Measurements from ENCODE around the gene TIMP3. TPM values are rescaled to one million over a fixed set of nuclear protein-coding genes. Genes with fewer than 3 reads are reported as not detected.

TIMP3 gene
- total RNA-seq, 2 donors from 2014 or later = 6.3 to 17.1 TPM

DNA sequence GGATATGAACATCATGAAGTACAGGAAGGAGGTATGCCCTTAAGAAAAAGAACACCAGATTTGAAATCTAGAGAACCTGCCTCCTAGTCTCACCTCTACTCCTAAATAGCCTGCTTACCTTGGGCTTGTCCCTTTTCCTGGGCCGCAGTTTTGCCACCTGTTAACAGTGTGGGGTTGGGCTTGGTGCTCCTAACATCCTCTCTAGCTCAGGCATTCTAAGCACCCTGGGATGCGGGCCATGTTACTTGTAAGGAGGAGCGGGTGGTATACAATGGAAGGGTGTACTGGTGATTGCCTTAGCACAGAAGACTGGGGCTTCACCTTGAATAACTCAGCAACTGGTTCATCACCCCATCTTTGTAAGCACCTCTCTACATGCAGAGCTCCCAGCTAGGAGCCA lies 48.7 kb downstream of the TIMP3 start:
- TF ChIP-seq, protein P1, sequence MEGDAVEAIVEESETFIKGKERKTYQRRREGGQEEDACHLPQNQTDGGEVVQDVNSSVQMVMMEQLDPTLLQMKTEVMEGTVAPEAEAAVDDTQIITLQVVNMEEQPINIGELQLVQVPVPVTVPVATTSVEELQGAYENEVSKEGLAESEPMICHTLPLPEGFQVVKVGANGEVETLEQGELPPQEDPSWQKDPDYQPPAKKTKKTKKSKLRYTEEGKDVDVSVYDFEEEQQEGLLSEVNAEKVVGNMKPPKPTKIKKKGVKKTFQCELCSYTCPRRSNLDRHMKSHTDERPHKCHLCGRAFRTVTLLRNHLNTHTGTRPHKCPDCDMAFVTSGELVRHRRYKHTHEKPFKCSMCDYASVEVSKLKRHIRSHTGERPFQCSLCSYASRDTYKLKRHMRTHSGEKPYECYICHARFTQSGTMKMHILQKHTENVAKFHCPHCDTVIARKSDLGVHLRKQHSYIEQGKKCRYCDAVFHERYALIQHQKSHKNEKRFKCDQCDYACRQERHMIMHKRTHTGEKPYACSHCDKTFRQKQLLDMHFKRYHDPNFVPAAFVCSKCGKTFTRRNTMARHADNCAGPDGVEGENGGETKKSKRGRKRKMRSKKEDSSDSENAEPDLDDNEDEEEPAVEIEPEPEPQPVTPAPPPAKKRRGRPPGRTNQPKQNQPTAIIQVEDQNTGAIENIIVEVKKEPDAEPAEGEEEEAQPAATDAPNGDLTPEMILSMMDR (conservative IDR thresholded peaks at IDR 0.05) = no peak
- Histone ChIP-seq H3K9ac (ENCODE audit: extremely low read depth, low read length, poor library complexity, severe bottlenecking) (no peak overlapping the region), H3K4me1 (ENCODE audit: control insufficient read depth, insufficient read depth, low read length) (no peaks in the 10 kb centered on the region), H3K27me3 (ENCODE audit: control insufficient read depth, insufficient read depth, low read length, poor library complexity, severe bottlenecking) (no peaks in the 10 kb centered on the region), H3K36me3 (ENCODE audit: control insufficient read depth, insufficient read depth, low read length) (peaks cover 30% of the 10 kb centered on the region), H3K27ac (ENCODE audit: low read depth, low read length) (no peak overlapping the region), H3K9me3 (ENCODE audit: control insufficient read depth, low read length) (no peaks in the 10 kb centered on the region), H3K4me3 (ENCODE audit: low read length) (no peak overlapping the region)
- Mint-ChIP-seq H3K4me1 (no peaks in the 10 kb centered on the region), H3K4me3 (no peak overlapping the region), H3K9me3 (no peaks in the 10 kb centered on the region), H3K27ac (no peak overlapping the region), H3K27me3 (ENCODE audit: insufficient read depth) (no peaks in the 10 kb centered on the region), H3K36me3 (ENCODE audit: low read depth) (peaks cover 18% of the 10 kb centered on the region)
- 91% methylated on average over 3 of the region's 3 CpGs; no CpG with 5 or more reads in 1 of the 2 experiments for WGBS, 2 experiments (ENCODE audit: insufficient coverage in 1 of 2, insufficient read length in 1 of 2)
- DNase-seq = no peak

DNA sequence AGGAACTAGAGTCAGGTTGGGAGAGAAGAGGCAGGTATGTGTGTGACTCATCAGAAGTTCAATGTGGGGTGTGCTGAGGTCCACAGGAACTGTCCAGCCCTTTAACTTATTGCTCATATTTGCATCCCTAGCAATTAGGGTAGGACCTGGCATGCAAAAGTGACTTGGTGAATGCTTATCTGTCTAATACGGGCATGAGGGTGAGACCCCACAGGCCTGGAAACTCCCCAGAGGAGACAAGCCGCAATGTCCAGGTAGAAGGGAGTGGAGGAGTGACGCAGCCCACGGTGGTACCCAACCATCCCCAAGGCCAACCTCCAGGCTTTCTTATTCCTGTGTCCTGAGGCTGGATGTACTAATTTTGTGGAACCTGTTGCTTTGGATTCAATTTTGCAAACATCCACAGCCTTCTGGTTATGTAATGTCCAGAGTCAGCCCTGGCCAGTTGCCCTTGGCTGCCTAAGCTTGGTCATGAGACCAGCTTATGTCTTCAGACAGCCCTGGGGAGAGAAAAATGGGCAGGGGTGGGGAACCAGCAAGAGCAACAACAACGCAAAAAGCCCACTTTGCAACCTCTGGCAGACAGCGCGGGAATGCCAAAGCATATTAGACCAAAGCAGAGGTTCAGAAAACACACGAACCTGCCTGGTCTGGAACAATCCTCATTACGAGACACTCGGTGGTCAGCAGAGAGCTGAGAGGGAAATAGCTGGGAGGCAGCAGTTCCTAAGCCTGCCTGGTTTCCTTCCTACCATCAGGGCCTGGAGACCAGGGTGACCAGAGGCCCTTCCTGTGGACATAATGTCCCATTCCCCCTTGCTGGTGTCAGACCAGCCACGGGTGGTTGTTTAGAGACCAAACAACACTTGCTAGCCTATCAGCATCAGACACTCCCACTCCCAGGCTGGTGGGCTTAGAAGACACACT lies 49.3 kb downstream of the TIMP3 start:
- H3K27me3 Mint-ChIP-seq (ENCODE audit: insufficient read depth) = no peaks in the 10 kb centered on the region
- TF ChIP-seq, protein P1 (conservative IDR thresholded peaks at IDR 0.05) = no peak
- H3K4me3 ChIP-seq (ENCODE audit: low read length) = no peak overlapping the region
- peaks cover 18% of the 10 kb centered on the region for H3K36me3 Mint-ChIP-seq (ENCODE audit: low read depth)
- peaks cover 37% of the 10 kb centered on the region for H3K36me3 ChIP-seq (ENCODE audit: control insufficient read depth, insufficient read depth, low read length)
- no peaks in the 10 kb centered on the region for H3K27me3 ChIP-seq (ENCODE audit: control insufficient read depth, insufficient read depth, low read length, poor library complexity, severe bottlenecking)
- H3K4me1 ChIP-seq (ENCODE audit: control insufficient read depth, insufficient read depth, low read length) = no peaks in the 10 kb centered on the region
- DNase-seq = no peak
- no peak overlapping the region for H3K27ac ChIP-seq (ENCODE audit: low read depth, low read length)
- no peak overlapping the region for H3K4me3 Mint-ChIP-seq
- H3K9me3 ChIP-seq (ENCODE audit: control insufficient read depth, low read length) = no peaks in the 10 kb centered on the region
- H3K27ac Mint-ChIP-seq = no peak overlapping the region
- WGBS, 2 experiments (ENCODE audit: insufficient coverage in 1 of 2, insufficient read length in 1 of 2) = 95 to 100% methylated on average over 6 to 11 of the region's 11 CpGs
- no peaks in the 10 kb centered on the region for H3K4me1 Mint-ChIP-seq
- H3K9ac ChIP-seq (ENCODE audit: extremely low read depth, low read length, poor library complexity, severe bottlenecking) = no peak overlapping the region
- no peaks in the 10 kb centered on the region for H3K9me3 Mint-ChIP-seq

DNA sequence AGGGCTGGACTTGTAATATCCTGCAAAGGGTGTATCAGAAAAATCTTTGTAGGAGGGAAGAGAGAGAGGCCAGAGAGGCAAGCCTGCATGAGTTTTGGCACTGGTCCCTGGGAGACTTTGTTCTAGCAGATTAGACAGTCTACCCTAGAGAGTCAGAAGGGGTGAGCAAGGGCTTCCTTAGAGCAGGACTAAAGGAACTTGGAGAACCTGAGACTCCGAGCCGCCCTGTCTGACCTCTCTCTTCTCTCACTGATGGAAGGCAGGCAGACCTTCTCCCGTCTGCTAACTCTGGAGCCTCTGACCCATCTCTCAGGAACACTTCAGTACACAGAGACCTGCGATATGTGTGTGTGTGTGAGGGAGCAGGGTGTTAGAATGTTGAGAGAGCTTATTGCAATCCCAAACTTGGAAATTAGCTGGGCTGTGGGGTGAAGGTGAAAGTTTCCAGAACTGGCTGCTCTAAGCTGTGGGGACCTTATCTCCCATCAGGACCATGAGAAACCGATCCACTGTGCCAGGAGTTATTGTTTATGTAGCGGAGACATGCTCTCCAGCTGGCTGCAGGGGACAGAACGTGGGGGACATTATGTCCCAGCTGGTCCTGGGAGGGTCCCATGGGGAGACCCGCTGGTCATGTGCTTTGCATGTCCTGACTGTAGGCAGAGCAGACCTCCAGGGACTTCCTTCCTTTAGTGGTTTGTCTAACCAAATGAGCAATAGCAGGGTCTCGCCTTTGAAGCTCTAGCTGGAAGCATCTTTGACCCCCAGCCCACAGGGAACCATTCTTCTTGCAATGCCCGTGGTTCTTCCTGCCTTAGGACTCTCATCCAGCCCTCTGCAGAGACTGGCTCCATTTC lies 51.1 kb downstream of the TIMP3 start:
- Mint-ChIP-seq H3K36me3 (ENCODE audit: low read depth) (peaks cover 28% of the 10 kb centered on the region), H3K27me3 (ENCODE audit: insufficient read depth) (no peaks in the 10 kb centered on the region), H3K4me3 (no peak overlapping the region), H3K4me1 (no peaks in the 10 kb centered on the region), H3K27ac (no peak overlapping the region), H3K9me3 (no peaks in the 10 kb centered on the region)
- Histone ChIP-seq H3K27me3 (ENCODE audit: control insufficient read depth, insufficient read depth, low read length, poor library complexity, severe bottlenecking) (no peaks in the 10 kb centered on the region), H3K4me1 (ENCODE audit: control insufficient read depth, insufficient read depth, low read length) (no peaks in the 10 kb centered on the region), H3K36me3 (ENCODE audit: control insufficient read depth, insufficient read depth, low read length) (peaks cover 48% of the 10 kb centered on the region), H3K9me3 (ENCODE audit: control insufficient read depth, low read length) (no peaks in the 10 kb centered on the region), H3K9ac (ENCODE audit: extremely low read depth, low read length, poor library complexity, severe bottlenecking) (no peak overlapping the region), H3K4me3 (ENCODE audit: low read length) (no peak overlapping the region), H3K27ac (ENCODE audit: low read depth, low read length) (no peak overlapping the region)
- WGBS, 2 experiments (ENCODE audit: insufficient coverage in 1 of 2, insufficient read length in 1 of 2) = 86% methylated on average over 6 to 10 of the region's 10 CpGs
- no peak for DNase-seq
- TF ChIP-seq, protein P1 (conservative IDR thresholded peaks at IDR 0.05) = no peak
